CD4-positive, alpha-beta T cell treated with Interleukin-21 for 1 hour (primary cell): ENCODE results near the gene NOL4L.

Experiments used
- DNase-seq: peaks from one replicate; pipeline ENCODE4 v3.0.0-alpha.2; 2020

NOL4L gene

GRCh38 chr20:32559753-32560380, 25.3 kb downstream of the NOL4L start:
- DNase-seq: no peak

GRCh38 chr20:32559205-32559752, 25.9 kb downstream of the NOL4L start:
- no peak for DNase-seq

DNA sequence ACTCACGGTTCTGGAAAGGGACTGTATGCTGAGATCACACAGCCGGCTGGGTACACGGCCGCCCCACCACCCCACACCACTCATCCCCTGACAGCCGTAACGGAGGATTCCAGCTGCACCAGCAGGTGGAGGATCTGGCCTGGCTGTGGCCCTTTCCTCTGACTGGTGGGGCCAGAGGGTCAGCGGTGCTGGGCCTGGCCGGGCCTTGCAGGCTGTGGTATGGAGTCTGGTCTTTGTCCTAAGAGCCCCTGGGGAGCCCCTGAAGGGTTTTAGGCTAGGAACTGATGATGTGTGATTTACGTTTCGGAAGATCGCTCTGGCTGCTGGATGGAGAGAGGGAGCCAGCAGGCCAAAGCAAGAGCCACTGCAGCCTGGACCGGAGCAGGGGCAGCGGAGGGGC, 26.6 kb downstream of the NOL4L start:
- no peak for DNase-seq

DNA sequence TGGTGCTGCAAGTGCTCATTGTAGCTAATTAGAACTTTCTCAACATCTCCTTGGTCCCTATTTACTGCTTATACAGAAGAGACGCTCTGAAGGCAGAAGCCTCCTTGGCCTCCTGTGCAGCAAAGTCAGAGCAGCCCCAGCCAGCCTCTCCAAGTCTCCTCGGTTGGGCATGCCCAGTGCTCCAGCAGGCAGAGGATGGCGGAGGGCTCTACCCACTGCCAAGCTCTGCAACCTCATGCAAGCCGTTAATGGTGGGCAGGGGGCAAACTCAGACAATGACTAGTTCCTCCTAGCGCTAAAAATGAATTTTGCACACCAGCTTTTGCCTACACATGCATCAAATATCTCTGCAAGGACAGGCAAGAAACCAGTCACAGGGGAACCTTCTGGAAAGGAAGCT, 27.8 kb downstream of the NOL4L start:
- DNase-seq: no peak

DNA sequence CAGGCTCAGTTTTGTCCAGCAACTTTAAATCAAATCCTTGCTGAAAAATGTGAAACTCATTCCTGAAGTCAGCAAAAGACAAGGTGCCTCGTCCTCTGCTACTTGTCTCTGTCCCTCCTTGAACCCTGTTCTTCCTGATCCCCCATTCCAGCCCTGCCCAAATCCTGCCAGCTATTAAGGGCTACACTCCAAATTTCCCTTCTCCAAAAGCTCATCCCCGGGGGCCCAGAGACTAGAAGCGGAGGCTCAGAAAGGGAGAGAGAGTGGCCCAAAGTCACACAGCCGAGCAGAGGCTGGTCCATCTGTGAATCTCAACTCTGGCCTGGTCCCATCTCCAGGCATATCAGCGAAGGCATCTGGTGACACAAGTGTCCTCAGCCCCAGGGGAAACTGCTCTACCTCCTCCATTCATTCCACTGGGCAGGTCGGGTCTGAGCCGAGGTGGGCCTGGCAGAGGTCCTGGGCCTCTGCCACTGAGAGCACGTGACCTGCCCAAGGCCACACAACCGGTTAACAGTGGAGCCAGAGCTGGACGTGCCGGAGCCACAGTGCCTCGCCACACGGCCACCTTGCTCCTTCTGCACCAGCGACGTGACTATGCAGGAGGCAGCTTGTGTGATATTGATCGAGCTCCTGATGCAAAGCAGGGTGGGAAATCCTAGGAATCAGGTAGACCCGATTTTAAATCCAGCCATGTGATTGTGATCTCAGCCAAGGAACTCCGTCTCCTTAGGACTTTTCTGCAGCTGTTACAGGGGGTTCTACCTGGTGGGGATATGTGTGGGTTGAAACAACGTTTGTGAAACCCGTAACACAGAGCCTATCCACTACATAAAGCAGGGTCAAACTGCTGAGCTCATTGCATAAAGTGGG, 28.6 kb downstream of the NOL4L start:
- no peak for DNase-seq

GRCh38 chr20:32555584-32555983, 29.5 kb downstream of the NOL4L start:
- no peak for DNase-seq

- no peak for DNase-seq
These were observed 30.2 kb downstream of the NOL4L start for GRCh38 chr20:32554965-32555289.

GRCh38 chr20:32553618-32554017, 31.5 kb downstream of the NOL4L start:
- no peak for DNase-seq

- DNase-seq: no peak
These were observed 33.4 kb downstream of the NOL4L start for GRCh38 chr20:32551693-32552092.

GRCh38 chr20:32549842-32550241, 35.3 kb downstream of the NOL4L start:
- no peak for DNase-seq

GRCh38 chr20:32547753-32548034, 37.4 kb downstream of the NOL4L start:
- no peak for DNase-seq

- no peak for DNase-seq
These were observed 38.0 kb downstream of the NOL4L start for GRCh38 chr20:32546918-32547752.

- no peak for DNase-seq
These were observed 40.0 kb downstream of the NOL4L start for GRCh38 chr20:32544893-32545840.

GRCh38 chr20:32544260-32544722, 40.8 kb downstream of the NOL4L start:
- no peak for DNase-seq

DNA sequence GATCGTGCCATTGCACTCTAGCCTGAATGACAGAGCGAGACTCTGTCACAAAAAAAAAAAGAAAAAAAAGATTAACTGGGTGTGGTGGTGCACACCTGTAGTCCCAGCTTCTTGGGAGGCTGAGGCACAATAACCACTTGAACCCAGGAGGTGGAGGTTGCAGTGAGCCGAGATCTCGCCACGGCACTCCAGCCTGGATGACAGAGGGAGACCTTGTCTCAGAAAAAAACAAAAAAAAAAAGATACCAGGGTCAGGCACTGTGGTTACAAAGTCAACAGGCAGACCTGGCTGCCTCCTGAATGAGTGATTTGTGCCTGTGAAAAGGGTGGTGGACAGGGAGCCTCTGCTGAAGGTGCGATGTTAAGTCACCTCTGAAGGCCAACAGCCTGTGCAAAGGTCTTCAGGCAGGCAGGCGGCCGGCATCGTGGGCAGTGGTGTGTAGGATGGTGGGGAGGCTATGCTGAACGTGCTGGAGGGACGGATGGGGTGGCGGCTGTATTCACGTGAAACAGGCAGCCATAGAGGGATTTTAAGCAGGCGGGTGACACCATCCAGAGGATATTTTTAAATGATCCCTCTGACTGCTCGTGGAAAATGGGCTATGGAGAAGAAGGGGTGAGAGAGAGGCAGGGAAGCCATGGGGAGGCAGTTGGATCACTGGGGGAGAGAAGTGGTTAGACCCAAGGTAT, 41.4 kb downstream of the NOL4L start:
- no peak for DNase-seq

DNA sequence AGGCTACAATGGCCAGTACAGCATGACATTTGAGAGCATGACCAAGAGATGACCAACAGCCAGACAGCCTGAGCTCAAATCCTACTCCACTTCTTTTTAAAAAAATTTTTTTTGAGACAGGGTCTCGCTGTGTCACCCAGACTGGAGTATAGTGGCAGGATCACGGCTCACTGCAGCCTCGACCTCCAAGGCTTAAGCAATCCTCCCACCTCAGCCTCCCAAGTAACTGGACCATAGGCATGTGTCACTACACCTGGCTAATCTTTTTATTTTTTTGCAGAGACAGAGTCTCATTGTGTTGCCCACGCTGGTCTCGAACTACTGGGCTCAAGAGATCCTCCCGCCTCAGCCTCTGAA, 42.9 kb downstream of the NOL4L start:
- DNase-seq: no peak

DNA sequence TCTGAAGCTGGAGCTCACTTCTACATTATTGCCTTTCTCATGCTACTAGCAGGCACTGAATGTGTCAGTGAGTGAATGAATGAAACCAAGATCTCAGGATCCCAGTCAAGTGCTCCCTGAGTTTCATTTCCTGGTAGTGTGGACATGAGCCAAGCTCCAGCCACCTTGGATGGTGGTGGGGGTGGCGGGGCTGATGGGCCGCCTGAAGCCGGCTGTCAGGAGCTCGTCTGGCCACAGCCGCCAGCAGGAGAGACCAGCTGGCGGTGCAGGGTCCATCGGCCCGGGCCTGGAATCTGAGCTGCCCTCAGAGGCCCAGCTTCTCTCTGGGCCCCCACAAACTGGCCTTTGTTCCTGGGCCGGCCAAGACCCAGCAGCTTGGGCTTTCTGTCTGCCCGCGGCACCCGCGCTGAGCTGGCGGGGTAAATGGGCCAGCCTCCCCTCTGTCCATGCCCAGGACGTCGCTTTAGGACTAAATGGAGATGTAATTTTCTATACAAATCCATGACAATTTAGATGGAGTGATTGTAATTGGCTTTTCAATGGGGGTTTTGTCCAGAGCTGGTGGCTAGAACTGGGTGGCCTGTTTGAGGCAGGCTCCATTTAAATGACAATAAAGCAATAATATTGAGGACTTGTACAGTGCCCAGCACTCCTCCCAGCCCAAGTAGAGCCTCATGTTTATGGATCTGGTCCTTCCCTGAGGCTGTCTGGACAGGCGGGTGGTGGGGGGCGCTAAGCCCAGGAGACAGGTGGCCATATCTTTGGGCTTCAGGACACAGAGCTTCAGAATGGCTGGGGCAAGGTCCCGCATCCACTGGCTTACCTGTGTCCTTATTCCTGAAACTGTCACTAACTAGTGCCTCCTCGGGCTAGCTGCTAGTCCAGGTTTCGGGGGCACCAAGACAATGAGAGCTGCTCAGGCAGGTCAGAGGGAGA, 43.5 kb downstream of the NOL4L start:
- DNase-seq: no peak

GRCh38 chr20:32539817-32540675, 45.1 kb downstream of the NOL4L start:
- peak; percentile 79 for DNase-seq

DNA sequence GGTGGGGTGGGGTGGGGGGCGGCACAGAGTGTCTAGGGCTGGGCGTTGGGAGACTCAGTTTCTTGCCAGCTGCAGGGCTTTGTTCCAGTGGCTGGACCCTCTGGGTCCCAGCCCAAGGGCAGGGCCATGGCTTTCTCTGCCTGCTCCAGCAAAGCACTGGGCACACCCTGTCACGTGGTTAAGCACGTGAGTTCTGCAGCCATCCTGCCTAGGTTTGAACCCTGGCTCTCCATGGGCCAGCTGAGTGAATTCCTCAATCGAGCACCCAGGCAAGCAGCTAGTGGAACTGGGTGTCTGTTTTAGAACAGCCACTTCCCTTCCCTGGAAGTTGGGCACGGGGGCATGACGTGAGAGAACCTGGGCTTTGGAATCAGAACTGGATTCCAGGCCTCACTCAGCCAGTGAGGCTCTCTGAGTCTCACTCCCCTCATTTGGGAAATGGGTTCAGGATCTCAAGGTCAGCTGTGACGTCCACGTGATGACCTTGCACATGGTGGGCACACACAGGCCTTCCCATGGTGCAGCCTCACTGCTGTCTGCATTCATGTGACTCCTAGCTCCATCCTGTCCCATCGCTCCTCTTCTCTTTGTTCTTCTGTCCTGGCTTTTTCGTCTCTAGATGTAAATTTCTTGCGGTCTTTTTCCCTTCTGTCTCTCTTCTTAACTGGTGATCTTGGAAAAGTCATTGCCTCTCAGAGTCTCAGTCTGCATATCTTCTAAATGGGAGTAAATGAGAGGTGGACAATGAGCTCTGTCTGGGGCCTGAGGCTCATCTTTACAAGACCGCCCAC, 45.9 kb downstream of the NOL4L start:
- DNase-seq: no peak
